ENCODE data around the gene TRMT13. TPM values are rescaled to one million over a fixed set of nuclear protein-coding genes. Genes with fewer than 3 reads are reported as not detected.

TRMT13 gene
- polyA plus RNA-seq, 1 of the 3 experiments (the other 2 are of a cell fraction): 7.6 TPM

DNA sequence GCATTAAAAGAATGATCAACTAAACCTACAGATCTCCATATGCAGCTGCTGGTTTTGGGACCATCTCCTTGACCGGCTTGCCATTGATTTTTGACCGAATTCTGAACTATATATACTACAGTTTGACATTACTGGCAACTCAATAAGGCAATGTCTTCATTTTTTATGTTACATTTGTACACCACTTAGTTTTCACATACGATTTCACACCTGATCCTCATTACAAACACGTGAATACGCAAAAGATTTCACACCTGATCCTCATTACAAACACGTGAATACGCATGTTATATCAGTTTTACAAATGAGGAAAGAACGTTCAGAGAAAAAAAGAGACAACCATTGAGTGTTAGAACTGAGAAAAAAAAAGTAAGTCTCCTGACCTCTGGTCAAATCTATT, 1.3 kb upstream of the TRMT13 start:
- Histone ChIP-seq H3K4me3 (ENCODE audit: low read depth in 2 of 2, low read length in 1 of 2) (peak overlapping the region; percentile 95 to 96), H3K27me3 (ENCODE audit: insufficient read depth) (no peaks in the 10 kb centered on the region), H3K4me2 (peak overlapping the region; percentile 89), H3K9me2 (no peaks in the 10 kb centered on the region), H4K20me1 (ENCODE audit: insufficient read depth) (no peaks in the 10 kb centered on the region), H3K36me3 (replicated peaks in 1 of 2; ENCODE audit: control insufficient read depth in 1 of 2, insufficient read depth in 2 of 2, low read length in 1 of 2) (peaks cover 10 to 15% of the 10 kb centered on the region in 2 experiments), H3K9ac (peak overlapping the region; percentile 78; the same call in 1 of the 2 replicates), H3K27ac (ENCODE audit: low read depth in 2 of 2, low read length in 1 of 2) (no peak overlapping the region), H2AFZ (ENCODE audit: low read depth) (peak overlapping the region; percentile 99; the same call in 1 of the 2 replicates), H3K79me2 (ENCODE audit: insufficient read depth) (peaks cover 81% of the 10 kb centered on the region), H3K4me1 (ENCODE audit: control insufficient read depth in 1 of 2, insufficient read depth in 2 of 2, low read depth in 1 of 2, low read length in 1 of 2) (peaks cover 5 to 17% of the 10 kb centered on the region in 2 experiments; a peak in 3 of 4 replicates), H3F3A (replicated peaks; ENCODE audit: insufficient read depth) (peaks cover 8% of the 10 kb centered on the region), H3K9me3 (no peaks in the 10 kb centered on the region)
- ChIA-PET CTCF (no interaction called here), POLR2A (no interaction called here)
- DNase-seq: no peak
- 67% methylated on average over 8 of the region's 8 CpGs for WGBS (ENCODE audit: low lambda C conversion rate)
- TF ChIP-seq, protein P1, sequence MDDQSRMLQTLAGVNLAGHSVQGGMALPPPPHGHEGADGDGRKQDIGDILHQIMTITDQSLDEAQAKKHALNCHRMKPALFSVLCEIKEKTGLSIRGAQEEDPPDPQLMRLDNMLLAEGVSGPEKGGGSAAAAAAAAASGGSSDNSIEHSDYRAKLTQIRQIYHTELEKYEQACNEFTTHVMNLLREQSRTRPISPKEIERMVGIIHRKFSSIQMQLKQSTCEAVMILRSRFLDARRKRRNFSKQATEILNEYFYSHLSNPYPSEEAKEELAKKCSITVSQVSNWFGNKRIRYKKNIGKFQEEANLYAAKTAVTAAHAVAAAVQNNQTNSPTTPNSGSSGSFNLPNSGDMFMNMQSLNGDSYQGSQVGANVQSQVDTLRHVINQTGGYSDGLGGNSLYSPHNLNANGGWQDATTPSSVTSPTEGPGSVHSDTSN (IDR thresholded peaks at IDR 0.05): no peak

DNA sequence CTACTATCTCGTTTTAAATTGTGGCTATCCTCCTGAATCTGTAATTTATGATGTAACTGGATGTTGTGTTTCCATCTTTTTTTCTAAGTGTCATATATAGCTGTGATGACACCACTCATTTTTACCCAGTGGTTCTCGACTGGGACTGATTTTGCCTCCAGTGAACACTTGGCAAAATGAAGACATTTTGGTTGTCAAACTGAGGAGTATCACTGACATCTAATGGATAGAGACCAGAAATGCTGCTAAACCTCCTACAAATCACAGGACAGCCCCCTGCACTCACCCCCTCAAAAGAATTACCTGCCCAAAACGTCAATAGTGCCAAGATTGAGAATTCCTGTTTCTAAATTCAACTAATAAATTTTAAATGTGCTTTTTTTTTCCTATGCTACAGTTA, 1.9 kb downstream of the TRMT13 start:
- Histone ChIP-seq H3K9ac (no peak overlapping the region), H4K20me1 (ENCODE audit: insufficient read depth) (no peaks in the 10 kb centered on the region), H3K27ac (ENCODE audit: low read depth in 2 of 2, low read length in 1 of 2) (no peak overlapping the region; a peak in 1 of 4 replicates), H3K9me2 (no peaks in the 10 kb centered on the region), H3K27me3 (ENCODE audit: insufficient read depth) (no peaks in the 10 kb centered on the region), H3K4me3 (ENCODE audit: low read depth in 2 of 2, low read length in 1 of 2) (no peak overlapping the region), H3K4me2 (peak overlapping the region; percentile 89; the same call in 1 of the 2 replicates), H3F3A (replicated peaks; ENCODE audit: insufficient read depth) (peaks cover 8% of the 10 kb centered on the region), H3K36me3 (replicated peaks in 1 of 2; ENCODE audit: control insufficient read depth in 1 of 2, insufficient read depth in 2 of 2, low read length in 1 of 2) (peaks cover 40 to 46% of the 10 kb centered on the region in 2 experiments), H3K9me3 (no peaks in the 10 kb centered on the region), H3K4me1 (ENCODE audit: control insufficient read depth in 1 of 2, insufficient read depth in 2 of 2, low read depth in 1 of 2, low read length in 1 of 2) (peaks cover 5 to 17% of the 10 kb centered on the region in 2 experiments; a peak in 3 of 4 replicates), H2AFZ (ENCODE audit: low read depth) (no peak overlapping the region), H3K79me2 (ENCODE audit: insufficient read depth) (peaks cover 55% of the 10 kb centered on the region)
- WGBS (ENCODE audit: low lambda C conversion rate): 70% methylated on average over 3 of the region's 3 CpGs
- TF ChIP-seq CHD2 (IDR thresholded peaks at IDR 0.05; ENCODE audit: low read length, partially characterized antibody) (no peak), RAD21 (IDR thresholded peaks at IDR 0.05; ENCODE audit: low read length) (peak; percentile 45), GATA2 (CRISPR knock-in tag; IDR thresholded peaks at IDR 0.05) (no peak), SMC3 (IDR thresholded peaks at IDR 0.05; ENCODE audit: low read depth, low read length) (0 out of 2 replicates have a peak, but pooled peaks have one; percentile 2), EP300 (IDR thresholded peaks at IDR 0.05; ENCODE audit: borderline replicate concordance in 1 of 2, low read depth in 1 of 2, low read length in 1 of 2) (no peak), JUND (IDR thresholded peaks at IDR 0.05) (no peak), RCOR1 (IDR thresholded peaks at IDR 0.05; ENCODE audit: low read length) (no peak)
- TF ChIP-seq, protein P2, sequence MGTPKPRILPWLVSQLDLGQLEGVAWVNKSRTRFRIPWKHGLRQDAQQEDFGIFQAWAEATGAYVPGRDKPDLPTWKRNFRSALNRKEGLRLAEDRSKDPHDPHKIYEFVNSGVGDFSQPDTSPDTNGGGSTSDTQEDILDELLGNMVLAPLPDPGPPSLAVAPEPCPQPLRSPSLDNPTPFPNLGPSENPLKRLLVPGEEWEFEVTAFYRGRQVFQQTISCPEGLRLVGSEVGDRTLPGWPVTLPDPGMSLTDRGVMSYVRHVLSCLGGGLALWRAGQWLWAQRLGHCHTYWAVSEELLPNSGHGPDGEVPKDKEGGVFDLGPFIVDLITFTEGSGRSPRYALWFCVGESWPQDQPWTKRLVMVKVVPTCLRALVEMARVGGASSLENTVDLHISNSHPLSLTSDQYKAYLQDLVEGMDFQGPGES (IDR thresholded peaks at IDR 0.05; ENCODE audit: low read depth, low read length): no peak
- TF ChIP-seq, protein P3, sequence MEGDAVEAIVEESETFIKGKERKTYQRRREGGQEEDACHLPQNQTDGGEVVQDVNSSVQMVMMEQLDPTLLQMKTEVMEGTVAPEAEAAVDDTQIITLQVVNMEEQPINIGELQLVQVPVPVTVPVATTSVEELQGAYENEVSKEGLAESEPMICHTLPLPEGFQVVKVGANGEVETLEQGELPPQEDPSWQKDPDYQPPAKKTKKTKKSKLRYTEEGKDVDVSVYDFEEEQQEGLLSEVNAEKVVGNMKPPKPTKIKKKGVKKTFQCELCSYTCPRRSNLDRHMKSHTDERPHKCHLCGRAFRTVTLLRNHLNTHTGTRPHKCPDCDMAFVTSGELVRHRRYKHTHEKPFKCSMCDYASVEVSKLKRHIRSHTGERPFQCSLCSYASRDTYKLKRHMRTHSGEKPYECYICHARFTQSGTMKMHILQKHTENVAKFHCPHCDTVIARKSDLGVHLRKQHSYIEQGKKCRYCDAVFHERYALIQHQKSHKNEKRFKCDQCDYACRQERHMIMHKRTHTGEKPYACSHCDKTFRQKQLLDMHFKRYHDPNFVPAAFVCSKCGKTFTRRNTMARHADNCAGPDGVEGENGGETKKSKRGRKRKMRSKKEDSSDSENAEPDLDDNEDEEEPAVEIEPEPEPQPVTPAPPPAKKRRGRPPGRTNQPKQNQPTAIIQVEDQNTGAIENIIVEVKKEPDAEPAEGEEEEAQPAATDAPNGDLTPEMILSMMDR (IDR thresholded peaks at IDR 0.05): peak; percentile 13; the same call in 1 of the 2 replicates
- POLR2A ChIA-PET: no interaction called here
- CTCF ChIA-PET: interaction anchor here (0.6 to 0.8 kb wide), 2 partner anchors 16 to 284 kb away, joined by 3 read pairs; partner anchors contain the start of gene AGL
- DNase-seq: no peak
